Liver (tissue), 3 donors: ENCODE data around the gene DISC1.

Experiments
- ATF3 ChIP-seq: IDR thresholded peaks from 2 replicates; pipeline ENCODE4 v1.6.1; 2016; ENCODE audit warnings: antibody characterized with exemption
- CTCF ChIP-seq: fragments of 150-350 bp; IDR thresholded peaks from 2 replicates; pipeline ENCODE4 v1.5.1; 2017; ENCODE audit warnings: improper control_type of control experiment, low read depth, low read length; ENCODE audit not compliant: missing input control
- EGR1 ChIP-seq, 2 donors: IDR thresholded peaks; 2 replicates each; pipeline ENCODE4 v1.6.1; 2016 to 2018; ENCODE audit warnings: antibody characterized with exemption in 2 of 2, low read depth in 2 of 2
- FOXA1 ChIP-seq: IDR thresholded peaks from 2 replicates; pipeline ENCODE4 v1.6.1; 2016; ENCODE audit warnings: antibody characterized with exemption
- GABPA ChIP-seq, 2 donors: IDR thresholded peaks in 1 of 2; conservative IDR thresholded peaks in 1 of 2; 2 replicates each; pipeline ENCODE4 v1.6.1; 2016; ENCODE audit warnings: antibody characterized with exemption in 2 of 2, mild to moderate bottlenecking in 1 of 2, moderate library complexity in 1 of 2
- JUND ChIP-seq, 2 donors: IDR thresholded peaks; 2 replicates each; pipeline ENCODE4 v1.6.1; 2016; ENCODE audit warnings: antibody characterized with exemption in 2 of 2
- MAX ChIP-seq: IDR thresholded peaks from 2 replicates; pipeline ENCODE4 v1.6.1; 2016; ENCODE audit warnings: antibody characterized with exemption
- RAD21 ChIP-seq, 2 donors: IDR thresholded peaks; 2 replicates each; pipeline ENCODE4 v1.6.1; 2016; ENCODE audit warnings: antibody characterized with exemption in 2 of 2, mild to moderate bottlenecking in 2 of 2
- REST ChIP-seq: IDR thresholded peaks from 2 replicates; pipeline ENCODE4 v1.6.1; 2016; ENCODE audit warnings: antibody characterized with exemption, mild to moderate bottlenecking
- RXRA ChIP-seq, 2 donors: IDR thresholded peaks; 2 replicates each; pipeline ENCODE4 v1.6.1; 2017 to 2018; ENCODE audit warnings: antibody characterized with exemption in 2 of 2, mild to moderate bottlenecking in 1 of 2
- SP1 ChIP-seq: IDR thresholded peaks from 2 replicates; pipeline ENCODE4 v1.6.1; 2018; ENCODE audit warnings: antibody characterized with exemption, mild to moderate bottlenecking
- TAF1 ChIP-seq: conservative IDR thresholded peaks from 2 replicates; pipeline ENCODE4 v1.6.1; 2016; ENCODE audit warnings: antibody characterized with exemption, mild to moderate bottlenecking
- YY1 ChIP-seq: IDR thresholded peaks from 2 replicates; pipeline ENCODE4 v1.6.1; 2016; ENCODE audit warnings: antibody characterized with exemption, mild to moderate bottlenecking
- ZBTB33 ChIP-seq: IDR thresholded peaks from 2 replicates; pipeline ENCODE4 v1.6.1; 2016; ENCODE audit warnings: antibody characterized with exemption
- donor health status: healthy.
- donor health status: healthy.

- TF ChIP-seq YY1 (no peak), CTCF (no peak), SP1 (no peak), EGR1 (IDR thresholded peaks at IDR 0.05; ENCODE audit: low read depth in 2 of 2) (no peak), RAD21 (IDR thresholded peaks at IDR 0.05) (no peak), FOXA1 (no peak), TAF1 (no peak), MAX (no peak), REST (no peak), GABPA (IDR thresholded peaks at IDR 0.05 in 1 of 2, conservative IDR thresholded peaks at IDR 0.05 in 1 of 2) (no peak), ATF3 (no peak), JUND (IDR thresholded peaks at IDR 0.05) (no peak), ZBTB33 (no peak), RXRA (IDR thresholded peaks at IDR 0.05) (no peak)
Measured at GRCh38 chr1:231727171-231727570, 100.6 kb downstream of the DISC1 start.
